GM19463 (cell line): Measurements from ENCODE around the gene NID2.

Experiments used
- ATAC-seq: cut with Tn5 transposase; IDR thresholded peaks from one replicate; pipeline ENCODE4 v1.9.1; 2021; ENCODE audit warnings: mild to moderate bottlenecking, moderate library complexity; ENCODE audit not compliant: unreplicated experiment

NID2 gene

GRCh38 chr14:51960866-51961265 lies 108.0 kb downstream of the NID2 start:
- ATAC-seq = no peak

- no peak for ATAC-seq
Measured at GRCh38 chr14:51959928-51960327, 108.9 kb downstream of the NID2 start.

- ATAC-seq = no peak
Measured at GRCh38 chr14:51957950-51958349, 110.9 kb downstream of the NID2 start.
